GM12878 (cell line): ENCODE measurements around the gene ETV6. TPM values are rescaled to one million over a fixed set of nuclear protein-coding genes. Genes with fewer than 3 reads are reported as not detected.

ENCODE experiments used
- ATAC-seq: fragments of 200-7000 bp; cut with Tn5 transposase; 3 replicates; pipeline ENCODE4 v1.9.1; 2020; ENCODE audit warnings: mild to moderate bottlenecking, moderate library complexity
- BruUV-seq: library from RNA; stranded (reverse); fragments of 400-500 nt; replicated peaks from 2 replicates; lab custom pipeline; 2021; lab: Mats Ljungman, UMichigan
- CTCF ChIA-PET: fragments of 300-600 bp; sonication (Branson Sonifier 250); formaldehyde crosslinking; extraction: SDS; loops from one replicate; lab custom pipeline; 2021; ENCODE audit warnings: inconsistent platforms; lab: Yijun Ruan, JAX
- POLR2A ChIA-PET: fragments of 350-600 bp; formaldehyde crosslinking; extraction: SDS; loops from one replicate; lab custom pipeline; 2021; ENCODE audit warnings: inconsistent platforms; lab: Charles Lee
- RAD21 ChIA-PET: fragments of 300-600 bp; sonication (Branson Sonifier 250); formaldehyde crosslinking; loops from one replicate; lab custom pipeline; 2023; ENCODE audit warnings: antibody characterized with exemption; ENCODE audit not compliant: unreplicated experiment; lab: Charles Lee
- SMC1A ChIA-PET: fragments of 300-600 bp; sonication (Branson Sonifier 250); formaldehyde crosslinking; loops from one replicate; lab custom pipeline; 2023; ENCODE audit not compliant: unreplicated experiment, uncharacterized antibody; lab: Charles Lee
- DNase-seq: peaks from one replicate; pipeline ENCODE4 v3.0.0-alpha.2; 2011; ENCODE audit warnings: low read depth, low spot score
- FAIRE-seq: peaks from 3 replicates; lab custom pipeline; 2011; peaks lifted over from hg19 to GRCh38; lab: Jason Lieb, UNC
- H2AFZ ChIP-seq: 2 replicates; pipeline ENCODE4 v1.6.0; 2011; ENCODE audit warnings: low read depth, low read length, control low read depth; ENCODE audit not compliant: control insufficient read depth
- H3K27ac ChIP-seq: 2 replicates; pipeline ENCODE4 v1.5.1; 2011; ENCODE audit warnings: control low read depth; ENCODE audit not compliant: control insufficient read depth, insufficient read depth
- H3K27me3 ChIP-seq, 2 experiments: replicated peaks in 1 of 2; 2 replicates each; pipeline versions ENCODE4 v1.6.0 to v1.6.1; 2011; ENCODE audit warnings: low read length in 1 of 2; ENCODE audit not compliant: control insufficient read depth in 2 of 2, insufficient read depth in 2 of 2
- H3K36me3 ChIP-seq, 2 experiments: 2 replicates each; pipeline ENCODE4 v1.5.1; 2011; ENCODE audit warnings: low read length in 1 of 2; ENCODE audit not compliant: control insufficient read depth in 2 of 2, insufficient read depth in 2 of 2
- H3K4me1 ChIP-seq: 2 replicates; pipeline ENCODE4 v1.6.1; 2011; ENCODE audit warnings: mild to moderate bottlenecking, low read length, moderate library complexity, mixed read lengths; ENCODE audit not compliant: control insufficient read depth, insufficient read depth
- H3K4me2 ChIP-seq: 2 replicates; pipeline ENCODE4 v1.6.0; 2011; ENCODE audit warnings: control low read depth; ENCODE audit not compliant: control insufficient read depth, insufficient read depth
- H3K4me3 ChIP-seq: fragments of 200-600 bp; sonication (generic); 2 replicates; pipeline ENCODE4 v1.5.1; 2016
- H3K79me2 ChIP-seq: 2 replicates; pipeline ENCODE4 v1.6.0; 2011; ENCODE audit warnings: low read length; ENCODE audit not compliant: control insufficient read depth, insufficient read depth
- H3K9ac ChIP-seq: 2 replicates; pipeline ENCODE4 v1.8.0; 2011; ENCODE audit warnings: low read length, control low read depth, mixed read lengths; ENCODE audit not compliant: control insufficient read depth, insufficient read depth
- H3K9me3 ChIP-seq: replicated peaks from 3 replicates; pipeline ENCODE4 v1.5.1; 2011; ENCODE audit warnings: mild to moderate bottlenecking, low read length; ENCODE audit not compliant: control insufficient read depth, insufficient read depth
- H4K20me1 ChIP-seq: 2 replicates; pipeline ENCODE4 v1.6.0; 2011; ENCODE audit not compliant: control insufficient read depth, insufficient read depth
- BACH1 ChIP-seq: fragments of 450-650 bp; IDR thresholded peaks from 2 replicates; pipeline ENCODE4 v1.6.1; 2017; ENCODE audit warnings: mild to moderate bottlenecking, borderline replicate concordance
- BCL11A ChIP-seq: IDR thresholded peaks from 2 replicates; pipeline ENCODE4 v1.6.1; 2011; ENCODE audit warnings: low read depth, low read length
- CHD2 ChIP-seq: IDR thresholded peaks from 2 replicates; pipeline ENCODE4 v1.6.1; 2011; ENCODE audit warnings: low read depth, low read length, improper control_type of control experiment, borderline replicate concordance
- FOXK2 ChIP-seq: fragments of 450-650 bp; IDR thresholded peaks from 2 replicates; pipeline ENCODE4 v1.6.1; 2017; ENCODE audit warnings: mild to moderate bottlenecking, moderate library complexity
- GATAD2B ChIP-seq: fragments of 450-650 bp; conservative IDR thresholded peaks from 2 replicates; pipeline ENCODE4 v1.6.1; 2017; ENCODE audit warnings: low read depth, mild to moderate bottlenecking, moderate library complexity
- HDGF ChIP-seq: fragments of 450-650 bp; IDR thresholded peaks from 2 replicates; pipeline ENCODE4 v1.6.1; 2016; ENCODE audit warnings: antibody characterized with exemption
- MXI1 ChIP-seq: fragments of 150-350 bp; IDR thresholded peaks from 2 replicates; pipeline ENCODE4 v1.6.1; 2011; ENCODE audit warnings: low read depth, mild to moderate bottlenecking, inconsistent platforms, low read length, improper control_type of control experiment
- MYB ChIP-seq: fragments of 150-350 bp; IDR thresholded peaks from 2 replicates; pipeline ENCODE4 v1.6.1; 2014; ENCODE audit warnings: mild to moderate bottlenecking, low read depth, low read length, borderline replicate concordance
- NBN ChIP-seq: fragments of 450-650 bp; IDR thresholded peaks from 2 replicates; pipeline ENCODE4 v1.6.1; 2016
- NR2C1 ChIP-seq: fragments of 450-650 bp; IDR thresholded peaks from 2 replicates; pipeline ENCODE4 v1.6.1; 2017; ENCODE audit warnings: antibody characterized with exemption, mild to moderate bottlenecking, moderate library complexity
- NR2C2 ChIP-seq: IDR thresholded peaks from 2 replicates; pipeline ENCODE4 v1.6.1; 2011; ENCODE audit warnings: borderline replicate concordance, low read depth; ENCODE audit not compliant: control insufficient read depth, insufficient read length
- NRF1 ChIP-seq: conservative IDR thresholded peaks from 2 replicates; pipeline ENCODE4 v1.6.1; 2011; ENCODE audit warnings: mild to moderate bottlenecking, low read depth, low read length, improper control_type of control experiment
- RB1 ChIP-seq: fragments of 450-650 bp; formaldehyde crosslinking; IDR thresholded peaks from 2 replicates; pipeline ENCODE4 v1.6.1; 2017; ENCODE audit warnings: mild to moderate bottlenecking, borderline replicate concordance
- RBBP5 ChIP-seq: fragments of 200-600 bp; sonication (generic); conservative IDR thresholded peaks from 2 replicates; pipeline ENCODE4 v1.6.1; 2016
- RFX5 ChIP-seq: IDR thresholded peaks from 2 replicates; pipeline ENCODE4 v1.6.1; 2011; ENCODE audit warnings: low read depth, low read length, improper control_type of control experiment
- SPI1 ChIP-seq: IDR thresholded peaks from 2 replicates; pipeline ENCODE4 v1.6.1; 2011; ENCODE audit warnings: low read depth, mild to moderate bottlenecking, low read length, moderate library complexity, borderline replicate concordance; ENCODE audit not compliant: insufficient read depth
- STAT3 ChIP-seq: IDR thresholded peaks from 2 replicates; pipeline ENCODE4 v1.6.1; 2011; ENCODE audit warnings: low read depth, low read length, improper control_type of control experiment
- ZNF622 ChIP-seq: fragments of 450-650 bp; IDR thresholded peaks from 2 replicates; pipeline ENCODE4 v1.6.1; 2017; ENCODE audit warnings: mild to moderate bottlenecking, inconsistent platforms
- WGBS: methylation state at CpG from one replicate; pipeline ENCODE4 v1.1.6; 2016; ENCODE audit warnings: low lambda C conversion rate; ENCODE audit not compliant: insufficient replicate concordance, insufficient coverage; ENCODE audit errors: missing lambda C conversion rate; 5-methylcytosine and 5-hydroxymethylcytosine counted together
- in situ Hi-C: fragments of 300-500 bp; cut with MboI; formaldehyde crosslinking; loops from 9 replicates; pipeline ENCODE4 v1.14.3; 2018; ENCODE audit warnings: mixed read lengths
- intact Hi-C: fragments of 100-400 bp; cut with micrococcal nuclease; formaldehyde crosslinking; loops from one replicate; pipeline ENCODE4 v1.14.2; 2022; ENCODE audit not compliant: unreplicated experiment
- polyA plus RNA-seq, 11 experiments: library from polyadenylated mRNA; depleted of rRNA in 4 of 11; unstranded in 6 of 11; stranded (reverse) in 5 of 11; fragments of >200 nt; fragmentation: Nextera tagmentation in 4 of 11; fragmentation: Illumina TruSeq in 1 of 11; extraction: Ambion mirVana in 4 of 11; extraction: Trizol in 1 of 11; gene quantifications; 1 replicate in 1 of 11; 2 replicates in 10 of 11; pipeline versions ENCODE4 v1.2.1 to v1.2.3, GENCODE V29; 2011 to 2016; ENCODE audit warnings: inconsistent platforms in 2 of 11, missing spikeins in 2 of 11, low read depth in 1 of 11
- total RNA-seq, 4 experiments: library from RNA; depleted of rRNA in 3 of 4; stranded (reverse); fragments of >200 nt in 3 of 4; fragmentation: Illumina TruSeq in 1 of 4; extraction: Trizol in 1 of 4; gene quantifications; 2 replicates each; pipeline versions ENCODE4 v1.2.1 to v1.2.3, GENCODE V29; 2013 to 2021

Gene ETV6
- total and polyA plus RNA-seq, 10 of the 15 experiments (the other 5 are each of a cell fraction or from before 2014, with no cell fraction given) = 6.6 to 74.8 (median 24.6) TPM

DNA sequence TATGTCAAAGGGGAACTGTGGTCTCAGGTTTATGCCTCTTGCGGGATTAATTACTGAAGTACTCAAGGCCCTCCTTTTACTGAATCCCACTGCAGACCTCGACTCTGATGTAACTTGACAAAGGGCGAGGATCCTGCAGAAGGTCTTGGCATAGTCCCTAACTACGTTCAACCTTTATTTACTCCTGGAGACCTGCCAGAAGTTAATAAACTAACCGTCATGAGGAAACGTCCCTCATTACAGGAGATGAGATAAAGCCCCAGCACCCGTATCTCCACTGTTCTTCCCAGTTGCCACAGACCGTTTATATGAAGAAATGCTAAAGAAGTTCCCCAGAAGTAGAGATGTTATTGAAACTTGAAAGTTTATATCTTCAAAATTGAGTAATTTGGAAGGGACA lies 190.9 kb downstream of the ETV6 start:
- H4K20me1 ChIP-seq = no peaks in the 10 kb centered on the region
- BruUV-seq = no TSS peak

DNA sequence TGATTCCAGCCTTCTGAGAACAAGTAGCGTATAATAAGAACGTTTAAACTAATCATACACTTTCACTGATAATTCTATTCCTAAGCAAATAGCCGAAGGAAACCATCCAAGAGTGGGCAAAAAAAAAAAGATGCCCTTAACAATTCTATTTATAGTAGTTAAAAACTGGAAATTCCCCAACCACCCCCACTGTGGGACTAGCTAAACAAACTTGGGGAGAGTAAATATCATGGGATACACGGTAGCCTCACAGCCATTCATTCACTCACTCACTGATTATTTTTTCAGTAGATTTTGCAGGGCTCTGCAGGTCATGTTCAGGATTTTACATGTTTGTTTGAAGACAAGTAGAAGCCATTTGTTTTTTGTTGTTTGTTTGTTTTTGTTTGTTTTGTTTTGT lies 197.0 kb downstream of the ETV6 start:
- Histone ChIP-seq H3K9me3 (no peaks in the 10 kb centered on the region), H3K4me3 (no peak overlapping the region), H3K79me2 (no peaks in the 10 kb centered on the region), H2AFZ (no peak overlapping the region), H3K4me1 (no peaks in the 10 kb centered on the region), H3K27me3 (no peaks in the 10 kb centered on the region), H3K9ac (no peak overlapping the region), H4K20me1 (no peaks in the 10 kb centered on the region), H3K4me2 (no peak overlapping the region), H3K27ac (no peak overlapping the region), H3K36me3 (peaks cover 7 to 20% of the 10 kb centered on the region in 2 experiments)
- POLR2A ChIA-PET = interaction anchor here (0.7 to 1.3 kb wide), 2 partner anchors 47 to 76 kb away, joined by 3 to 5 read pairs; no protein-coding TSS in a partner anchor
- SMC1A ChIA-PET = interaction anchor here (0.6 to 1.4 kb wide), 3 partner anchors 9 to 30 kb away, joined by 3 to 8 read pairs (median 3); no protein-coding TSS in a partner anchor
- intact Hi-C loops = no loop called here
- in situ Hi-C loops = no loop called here
- BruUV-seq = no TSS peak
- ATAC-seq (no peak), FAIRE-seq (no peak), DNase-seq (no peak)
- 74% methylated on average over 4 of the region's 4 CpGs for WGBS
- RAD21 ChIA-PET = no interaction called here
- CTCF ChIA-PET = no interaction called here
- TF ChIP-seq BCL11A (no peak), NR2C1 (no peak), RBBP5 (no peak), FOXK2 (no peak), HDGF (no peak), RB1 (no peak), CHD2 (no peak), MXI1 (no peak), NBN (no peak), MYB (no peak), GATAD2B (no peak), BACH1 (no peak), RFX5 (no peak), NR2C2 (no peak), ZNF622 (no peak), STAT3 (no peak)

More for the DNA sequence above, 190.9 kb downstream of the ETV6 start:
- DNase-seq = no peak
- ATAC-seq = no peak
- Histone ChIP-seq H3K9ac (no peak overlapping the region), H3K4me1 (peaks cover 40% of the 10 kb centered on the region), H3K9me3 (no peaks in the 10 kb centered on the region), H3K4me3 (no peak overlapping the region), H3K27me3 (no peaks in the 10 kb centered on the region), H2AFZ (no peak overlapping the region), H3K4me2 (no peak overlapping the region), H3K36me3 (peaks cover 15 to 30% of the 10 kb centered on the region in 2 experiments), H3K79me2 (peaks cover 25% of the 10 kb centered on the region), H3K27ac (no peak overlapping the region)
- intact Hi-C loops (no loop called here), in situ Hi-C loops (no loop called here)
- RAD21 ChIA-PET = no interaction called here
- WGBS = 81% methylated on average over 8 of the region's 8 CpGs
- CTCF ChIA-PET = no interaction called here
- POLR2A ChIA-PET = interaction anchor here (1.1 kb wide), 2 partner anchors 10 to 185 kb away, joined by 3 read pairs; no protein-coding TSS in a partner anchor
- no peak for TF ChIP-seq NRF1
- 0 out of 2 replicates have a peak, but pooled peaks have one; percentile 6 for TF ChIP-seq SPI1
- FAIRE-seq = no peak
- SMC1A ChIA-PET = interaction anchor here (1.3 to 1.4 kb wide), 2 partner anchors 112 to 192 kb away, joined by 3 read pairs; no protein-coding TSS in a partner anchor
